Muscle of arm (tissue), 14 donors: ENCODE results near the gene DCDC1. TPM values are rescaled to one million over a fixed set of nuclear protein-coding genes. Genes with fewer than 3 reads are reported as not detected.

ENCODE experiments used
- DNase-seq: peaks from one replicate; pipeline ENCODE4 v3.0.0-alpha.2; 2013
- long read RNA-seq, 11 donors: transcript quantifications; one replicate each; lab custom pipeline, GENCODE V29; 2026
- polyA plus RNA-seq, 12 donors: library from polyadenylated mRNA; unstranded; fragments of 120-200 nt; gene quantifications; one replicate each; pipeline ENCODE4 v1.2.1, GENCODE V29; 2013; ENCODE audit not compliant: insufficient read length in 12 of 12

Gene DCDC1
- under 1 TPM in 10 of 12 donors, not detected in 2; 0.13 to 0.97 (median 0.33) TPM for polyA plus RNA-seq
- long read RNA-seq, donor 1 = 0 reads
- long read RNA-seq, donor 2, partial matches to known transcripts = 0 of 6 reads
- long read RNA-seq, donor 2, other reads (novel, unspliced or antisense) = 6 of 6 reads
- long read RNA-seq, donor 3 = 0 reads
- long read RNA-seq, donor 4 = 0 reads
- long read RNA-seq, donor 5 = 0 reads
- long read RNA-seq, donor 6 = 0 reads
- long read RNA-seq, donor 7 = 0 reads
- long read RNA-seq, donor 8 = 0 reads
- long read RNA-seq, donor 9 = 0 reads
- long read RNA-seq, donor 10 = 0 reads
- long read RNA-seq, donor 11 = 0 reads

- peak; percentile 95 for DNase-seq
Observed at GRCh38 chr11:31369348-31370329, at the start of gene DCDC1, which contains the start of gene DNAJC24. DCDC1 (minus strand) TSS chr11:31369739; CDS start chr11:31328280, 41,459 bp downstream. DNAJC24 (plus strand) TSS chr11:31369860; CDS start chr11:31370749, 889 bp downstream.

- no peak for DNase-seq
Observed at GRCh38 chr11:31419138-31419537, 49.6 kb upstream of the DCDC1 start.

GRCh38 chr11:31417816-31418215 is 48.3 kb upstream of the DCDC1 start:
- DNase-seq = no peak

- no peak for DNase-seq
Observed at GRCh38 chr11:31417357-31417756, 47.8 kb upstream of the DCDC1 start.

GRCh38 chr11:31415435-31415834 is 45.9 kb upstream of the DCDC1 start:
- DNase-seq = no peak

- no peak for DNase-seq
Observed at GRCh38 chr11:31414338-31414737, 44.8 kb upstream of the DCDC1 start.

GRCh38 chr11:31412946-31413345 is 43.4 kb upstream of the DCDC1 start:
- DNase-seq = no peak

GRCh38 chr11:31408201-31408600 is 38.7 kb upstream of the DCDC1 start:
- no peak for DNase-seq

- no peak for DNase-seq
Observed at GRCh38 chr11:31404614-31405013, 35.1 kb upstream of the DCDC1 start.

- peak; percentile 7 for DNase-seq
Observed at GRCh38 chr11:31397239-31397834, 27.8 kb upstream of the DCDC1 start.

- DNase-seq = no peak
Observed at GRCh38 chr11:31387379-31387778, 17.8 kb upstream of the DCDC1 start.

- DNase-seq = no peak
Observed at GRCh38 chr11:31383116-31383515, 13.6 kb upstream of the DCDC1 start.

GRCh38 chr11:31375879-31376278 is 6.3 kb upstream of the DCDC1 start:
- DNase-seq = no peak

- DNase-seq = no peak
Observed at GRCh38 chr11:31366795-31367194, 2.7 kb downstream of the DCDC1 start.

- no peak for DNase-seq
Observed at GRCh38 chr11:31361743-31362142, 7.8 kb downstream of the DCDC1 start.

GRCh38 chr11:31355817-31356216 is 13.7 kb downstream of the DCDC1 start:
- DNase-seq = no peak

- no peak for DNase-seq
Observed at GRCh38 chr11:31355131-31355530, 14.4 kb downstream of the DCDC1 start.

- DNase-seq = no peak
Observed at GRCh38 chr11:31351168-31351567, 18.4 kb downstream of the DCDC1 start.

- DNase-seq = no peak
Observed at GRCh38 chr11:31340903-31341572, 28.5 kb downstream of the DCDC1 start.

- DNase-seq = no peak
Observed at GRCh38 chr11:31337806-31338205, 31.7 kb downstream of the DCDC1 start.

- no peak for DNase-seq
Observed at GRCh38 chr11:31328697-31329096, 40.8 kb downstream of the DCDC1 start.

GRCh38 chr11:31327417-31327816 is 42.1 kb downstream of the DCDC1 start:
- no peak for DNase-seq
